Uterus (tissue), 4 donors: Measurements from ENCODE around the gene SLC13A3. TPM values are rescaled to one million over a fixed set of nuclear protein-coding genes. Genes with fewer than 3 reads are reported as not detected.

Experiments
- DNase-seq, 2 donors: peaks; one replicate each; pipeline ENCODE4 v3.0.0-alpha.2; 2019 to 2020
- H3K27ac ChIP-seq, 2 donors: fragments of 200-600 bp; sonication (generic); 1 replicate in 1 of 2; 2 replicates in 1 of 2; pipeline ENCODE4 v1.5.1; 2016 to 2018
- H3K27me3 ChIP-seq, 2 donors: fragments of 200-600 bp; sonication (generic); one replicate each; pipeline ENCODE4 v1.5.1; 2018 to 2019; ENCODE audit warnings: control low read depth in 1 of 2
- H3K36me3 ChIP-seq, 2 donors: fragments of 200-600 bp; sonication (generic); one replicate each; pipeline ENCODE4 v1.5.1; 2019; ENCODE audit warnings: control low read depth in 1 of 2
- H3K4me1 ChIP-seq, 2 donors: fragments of 200-600 bp; sonication (generic); one replicate each; pipeline ENCODE4 v1.5.1; 2018 to 2019; ENCODE audit warnings: control low read depth in 1 of 2
- H3K4me3 ChIP-seq, 2 donors: fragments of 200-600 bp; sonication (generic); 1 replicate in 1 of 2; 2 replicates in 1 of 2; pipeline ENCODE4 v1.5.1; 2018 to 2019; ENCODE audit warnings: mild to moderate bottlenecking in 1 of 2
- H3K9me3 ChIP-seq, 2 donors: fragments of 200-600 bp; sonication (generic); one replicate each; pipeline ENCODE4 v1.5.1; 2019; ENCODE audit warnings: control low read depth in 1 of 2
- CTCF ChIP-seq, 4 experiments: fragments of 200-600 bp in 2 of 4; fragments of 450-650 bp in 2 of 4; sonication (generic) in 2 of 4; IDR thresholded peaks; one replicate each; pipeline ENCODE4 v1.5.1; 2016 to 2019; ENCODE audit warnings: antibody characterized with exemption in 4 of 4, mild to moderate bottlenecking in 2 of 4, moderate library complexity in 1 of 4
- POLR2A ChIP-seq, 2 donors: fragments of 450-650 bp; IDR thresholded peaks; one replicate each; pipeline ENCODE4 v1.6.1; 2016; ENCODE audit warnings: antibody characterized with exemption in 2 of 2, mild to moderate bottlenecking in 1 of 2, moderate library complexity in 1 of 2
- intact Hi-C: fragments of 100-400 bp; cut with DNase I; formaldehyde crosslinking; loops from one replicate; pipeline ENCODE4 v1.15.1; 2023; ENCODE audit warnings: low total_unique reads
- total RNA-seq, 4 donors: library from RNA; depleted of rRNA in 3 of 4; stranded (reverse); fragments of >200 nt in 3 of 4; gene quantifications; one replicate each; pipeline versions ENCODE4 v1.1.0 to v1.2.4, GENCODE V29; 2014 to 2023
- donor health status: DM: yes; HTN: yes; CAD: no.

The SLC13A3 gene
- total RNA-seq, 4 donors from 2014 or later: under 0.01 to 4.2 (median 4.2) TPM; not detected in 1

- Histone ChIP-seq H3K27me3 (no peaks in the 10 kb centered on the region), H3K4me3 (no peak within 1 kb of the TSS), H3K27ac (no peak within 1 kb of the TSS), H3K36me3 (no peaks in the 10 kb centered on the region), H3K4me1 (no peaks in the 10 kb centered on the region), H3K9me3 (no peaks in the 10 kb centered on the region)
- DNase-seq: no peak
- intact Hi-C loops: no loop called here
- TF ChIP-seq POLR2A (IDR thresholded peaks at IDR 0.05) (no peak), CTCF (IDR thresholded peaks at IDR 0.05) (no peak)
These were observed 100.8 kb downstream of the SLC13A3 start, which contains the start of gene OCSTAMP for GRCh38 chr20:46550461-46550860. Gene OCSTAMP (minus strand): TSS chr20:46550654. CDS start chr20:46550560, 94 bp downstream.

GRCh38 chr20:46549188-46549972 is 101.9 kb downstream of the SLC13A3 start:
- H3K27me3 ChIP-seq: no peaks in the 10 kb centered on the region
- no peaks in the 10 kb centered on the region for H3K9me3 ChIP-seq
- H3K27ac ChIP-seq: no peak overlapping the region
- intact Hi-C loops: no loop called here
- H3K4me3 ChIP-seq: no peak overlapping the region
- TF ChIP-seq CTCF (IDR thresholded peaks at IDR 0.05) (no peak), POLR2A (IDR thresholded peaks at IDR 0.05) (no peak)
- H3K4me1 ChIP-seq: no peaks in the 10 kb centered on the region
- H3K36me3 ChIP-seq: no peaks in the 10 kb centered on the region
- DNase-seq: no peak

- H3K4me3 ChIP-seq: no peak overlapping the region
- DNase-seq: no peak
- no peaks in the 10 kb centered on the region for H3K36me3 ChIP-seq
- intact Hi-C loops: no loop called here
- no peak overlapping the region for H3K27ac ChIP-seq
- TF ChIP-seq POLR2A (IDR thresholded peaks at IDR 0.05) (no peak), CTCF (IDR thresholded peaks at IDR 0.05) (no peak)
- no peaks in the 10 kb centered on the region for H3K27me3 ChIP-seq
- no peaks in the 10 kb centered on the region for H3K4me1 ChIP-seq
- no peaks in the 10 kb centered on the region for H3K9me3 ChIP-seq
These were observed 102.6 kb downstream of the SLC13A3 start for GRCh38 chr20:46548688-46549087.

- no peaks in the 10 kb centered on the region for H3K36me3 ChIP-seq
- no peaks in the 10 kb centered on the region for H3K4me1 ChIP-seq
- no peaks in the 10 kb centered on the region for H3K27me3 ChIP-seq
- H3K27ac ChIP-seq: no peak overlapping the region
- H3K9me3 ChIP-seq: no peaks in the 10 kb centered on the region
- H3K4me3 ChIP-seq: no peak overlapping the region
- DNase-seq: no peak
- TF ChIP-seq CTCF (IDR thresholded peaks at IDR 0.05): no peak
- no peak for TF ChIP-seq POLR2A (IDR thresholded peaks at IDR 0.05)
- intact Hi-C loops: no loop called here
These were observed 103.3 kb downstream of the SLC13A3 start for GRCh38 chr20:46547995-46548394.

GRCh38 chr20:46546936-46547335 is 104.3 kb downstream of the SLC13A3 start:
- H3K4me3 ChIP-seq: no peak overlapping the region
- TF ChIP-seq POLR2A (IDR thresholded peaks at IDR 0.05): no peak
- no peak for TF ChIP-seq CTCF (IDR thresholded peaks at IDR 0.05)
- H3K9me3 ChIP-seq: no peaks in the 10 kb centered on the region
- H3K4me1 ChIP-seq: no peaks in the 10 kb centered on the region
- DNase-seq: no peak
- H3K27ac ChIP-seq: no peak overlapping the region
- no peaks in the 10 kb centered on the region for H3K27me3 ChIP-seq
- no peaks in the 10 kb centered on the region for H3K36me3 ChIP-seq
- intact Hi-C loops: no loop called here
